ENCODE data around the gene SNX10.
"Not testable (repeated sequence)": the region's sequence is repeated elsewhere in the genome, so short reads cannot be mapped to it uniquely, and the experiment has no call there.

The SNX10 gene, protein sequence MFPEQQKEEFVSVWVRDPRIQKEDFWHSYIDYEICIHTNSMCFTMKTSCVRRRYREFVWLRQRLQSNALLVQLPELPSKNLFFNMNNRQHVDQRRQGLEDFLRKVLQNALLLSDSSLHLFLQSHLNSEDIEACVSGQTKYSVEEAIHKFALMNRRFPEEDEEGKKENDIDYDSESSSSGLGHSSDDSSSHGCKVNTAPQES

DNA sequence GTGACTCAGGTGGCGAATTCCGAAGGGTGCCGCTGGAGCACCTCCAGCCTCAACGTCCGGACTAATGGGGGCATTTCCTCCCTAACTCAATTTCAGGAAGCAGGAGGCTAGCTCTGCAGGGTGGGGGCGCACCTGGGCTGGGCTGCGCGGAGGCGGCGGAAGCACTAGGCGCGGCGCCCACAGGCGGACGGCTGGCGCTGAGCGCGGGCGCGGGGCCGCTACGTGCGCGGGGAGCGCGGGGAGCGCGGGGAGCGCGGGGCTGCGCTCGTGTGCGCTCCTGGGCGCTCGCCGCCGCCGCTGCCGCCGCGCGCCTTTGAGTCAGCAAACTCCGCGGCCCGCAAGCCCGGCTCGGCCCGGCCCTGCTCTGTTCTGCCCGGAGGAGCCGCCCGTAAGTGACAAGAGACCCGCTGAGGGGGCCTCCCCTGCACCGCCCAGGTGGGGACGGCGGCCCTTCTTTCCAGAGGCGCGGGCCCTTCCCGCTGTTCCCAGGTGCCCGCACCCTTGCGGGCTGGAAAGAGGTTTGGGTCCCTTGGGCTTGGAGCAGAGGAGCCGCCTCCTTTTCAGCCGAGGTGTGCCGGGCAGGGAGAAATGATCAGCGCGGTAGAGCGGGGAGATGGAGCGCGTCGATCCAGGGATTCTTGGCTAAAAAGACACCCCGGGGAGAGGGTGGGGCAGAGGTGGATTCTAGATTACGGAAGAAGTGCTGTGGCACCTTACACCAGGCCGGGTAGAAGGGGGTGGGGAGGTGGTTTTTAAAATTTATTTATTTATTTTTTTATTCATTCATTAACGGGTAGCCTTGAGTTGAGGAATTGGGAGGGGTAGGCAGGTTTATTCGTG lies at the start of gene SNX10:
Gene SNX10 (plus strand): TSS at position 164 of the 840 bp plus-strand sequence. CDS start 54,581 bp downstream, outside the sequence.
- no peak for DNase-seq

DNA sequence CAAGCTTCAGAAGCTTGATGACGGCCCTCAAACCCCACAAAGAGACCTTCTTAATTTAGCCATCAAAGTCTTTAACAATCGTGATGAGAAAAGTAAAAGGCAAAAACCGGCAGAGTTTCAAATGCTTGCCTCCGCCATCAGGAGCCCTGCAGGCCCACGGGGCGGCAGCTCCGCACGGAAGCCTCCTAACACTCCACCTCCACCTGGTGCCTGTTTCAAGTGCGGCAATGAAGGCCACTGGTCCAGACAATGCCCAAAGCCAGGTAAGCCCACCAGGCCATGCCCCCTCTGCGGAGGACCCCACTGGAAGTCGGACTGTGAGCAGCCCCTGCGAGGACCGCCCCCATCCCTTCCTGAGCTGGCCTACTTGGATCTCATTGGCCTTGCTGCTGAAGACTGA lies 46.5 kb upstream of the SNX10 start:
- DNase-seq = no peak

DNA sequence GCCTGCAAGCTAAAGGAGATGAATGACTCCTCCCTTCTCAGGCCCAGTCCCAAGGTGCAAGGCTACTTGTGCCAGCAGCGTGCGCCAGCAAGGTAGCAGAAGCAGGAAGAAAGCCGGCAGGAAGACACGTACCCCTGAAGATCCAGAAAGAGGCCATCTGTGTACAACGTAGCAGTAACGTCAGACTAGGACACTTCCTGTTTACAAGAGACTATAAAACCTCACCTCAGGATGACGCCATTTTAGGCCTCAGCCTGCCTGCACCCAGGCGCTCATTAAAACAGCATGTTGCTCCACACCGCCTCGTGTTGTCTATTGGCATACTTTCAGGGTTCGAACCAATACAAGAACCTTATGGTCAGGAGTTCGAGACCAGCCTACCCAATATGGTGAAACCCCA lies 41.4 kb upstream of the SNX10 start:
- DNase-seq = no peak

DNA sequence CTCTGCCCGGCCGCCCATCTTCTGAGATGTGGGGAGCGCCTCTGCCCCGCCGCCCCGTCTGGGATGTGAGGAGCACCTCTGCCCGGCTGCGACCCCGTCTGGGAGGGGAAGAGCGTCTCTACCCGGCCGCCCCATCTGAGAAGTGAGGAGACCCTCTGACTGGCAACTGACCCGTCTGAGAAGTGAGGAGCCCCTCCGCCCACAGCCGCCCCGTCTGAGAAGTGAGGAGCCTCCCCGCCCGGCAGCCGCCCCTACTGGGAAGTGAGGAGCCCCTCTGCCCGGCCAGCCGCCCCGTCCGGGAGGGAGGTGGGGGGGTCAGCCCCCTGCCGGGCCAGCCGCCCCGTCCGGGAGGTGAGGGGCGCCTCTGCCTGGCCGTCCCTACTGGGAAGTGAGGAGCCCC lies 29.8 kb upstream of the SNX10 start:
- DNase-seq = not testable (repeated sequence)

DNA sequence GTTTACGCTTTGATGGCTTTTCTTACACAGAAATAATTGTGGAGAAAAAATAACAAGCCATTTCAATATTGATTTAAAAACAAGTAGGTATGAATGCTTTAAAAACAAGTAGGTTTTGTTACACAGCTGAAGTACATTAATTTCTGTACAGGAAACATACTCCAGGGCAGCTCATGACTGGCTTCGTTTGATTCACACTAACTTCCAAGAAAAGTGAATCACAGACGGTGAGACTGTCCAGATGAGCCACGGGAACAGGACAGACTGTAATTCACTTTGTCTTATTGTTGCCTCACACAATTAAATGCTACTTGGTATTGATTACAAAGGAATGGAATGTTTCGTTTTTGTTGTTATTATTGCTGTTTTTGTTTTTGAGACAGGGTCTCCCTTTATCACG lies 26.6 kb upstream of the SNX10 start:
- DNase-seq = no peak

DNA sequence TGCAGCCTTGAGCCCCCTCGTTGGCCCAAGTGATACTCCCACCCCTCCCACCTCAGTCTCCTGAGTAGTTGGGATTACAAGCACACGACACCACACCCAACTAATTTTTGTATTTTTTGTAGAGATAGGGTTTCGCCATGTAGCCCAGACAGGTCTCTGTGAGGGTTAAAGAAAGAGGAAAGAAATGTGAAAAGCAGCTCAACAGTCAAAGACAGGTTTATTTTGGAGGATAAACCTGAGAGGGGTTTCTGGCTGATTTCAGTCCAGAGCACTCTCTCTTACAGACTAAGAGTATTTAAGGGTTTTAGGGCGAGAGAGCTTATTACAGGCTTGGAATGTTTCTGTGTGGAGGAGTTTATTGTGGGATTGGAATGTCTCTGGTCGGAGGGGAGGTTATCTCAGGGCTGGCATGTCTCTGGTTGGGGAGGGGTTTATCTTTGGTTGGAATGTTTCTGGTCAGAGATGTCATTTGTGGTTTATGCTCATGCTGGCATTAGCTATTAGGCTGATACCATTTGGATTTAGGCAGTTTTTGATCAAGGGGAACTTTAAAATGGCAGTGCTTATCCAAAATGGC lies 26.1 kb upstream of the SNX10 start:
- DNase-seq = no peak

DNA sequence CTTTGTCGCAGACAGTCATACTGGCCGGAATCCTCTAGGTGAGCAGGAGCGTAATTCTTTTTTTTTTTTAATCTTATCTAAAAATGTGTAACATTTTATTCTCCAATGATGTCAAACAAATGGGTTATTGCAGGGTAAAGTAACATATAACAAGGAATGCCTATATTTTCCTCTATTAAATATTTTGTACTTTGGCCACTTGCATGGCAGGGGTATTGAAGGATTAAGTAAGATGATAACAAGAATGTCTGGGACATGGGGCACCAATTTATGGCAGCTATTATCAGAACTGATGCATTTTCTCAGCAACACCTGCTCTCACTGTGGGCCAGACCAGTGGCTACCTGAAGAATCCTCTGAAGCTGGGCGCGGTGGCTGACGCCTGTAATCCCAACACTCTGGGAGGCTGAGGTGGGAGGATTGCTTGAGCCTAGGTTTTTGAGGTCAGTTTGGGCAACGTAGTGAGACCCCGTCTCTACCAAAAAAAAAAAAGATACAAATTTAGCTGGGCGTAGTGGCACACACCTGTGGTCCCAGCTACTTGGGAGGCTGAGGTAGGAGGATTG lies 24.0 kb upstream of the SNX10 start:
- no peak for DNase-seq

DNA sequence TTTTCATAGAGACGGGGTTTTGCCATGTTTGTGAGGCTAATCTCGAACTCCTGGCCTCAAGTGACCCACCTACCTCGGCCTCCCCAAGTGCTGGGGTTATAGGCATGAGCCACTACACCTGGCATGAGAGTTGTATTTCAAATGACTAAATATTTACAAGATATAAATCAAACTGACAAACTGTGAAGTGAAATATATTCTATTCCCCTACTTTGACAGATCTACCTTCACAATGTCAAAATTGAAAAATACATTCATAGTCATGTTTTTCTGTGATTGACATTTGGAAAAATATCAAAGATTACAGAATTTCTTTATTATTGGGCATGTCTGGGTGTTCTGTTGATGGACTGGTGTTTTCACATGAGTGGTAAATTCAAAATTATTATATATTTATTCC lies 16.4 kb upstream of the SNX10 start:
- no peak for DNase-seq

DNA sequence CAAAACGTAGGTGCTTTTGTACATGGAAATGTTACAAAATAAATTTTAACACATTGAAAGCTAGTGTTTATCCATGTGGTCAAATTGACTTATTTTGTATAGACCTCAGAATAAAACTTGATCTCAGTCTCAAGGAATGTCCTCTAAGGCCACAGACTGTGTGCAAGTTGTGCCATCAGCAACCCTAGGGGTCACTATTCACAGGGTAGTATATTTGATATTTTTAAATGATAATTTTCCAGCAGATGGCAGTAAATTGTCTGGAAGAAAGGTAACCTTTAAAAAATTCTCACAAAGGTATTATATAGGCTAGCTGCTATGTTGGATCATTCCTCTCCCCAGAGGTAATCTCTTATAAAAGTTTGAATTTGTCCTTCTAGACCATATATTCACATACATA lies 12.9 kb upstream of the SNX10 start:
- DNase-seq = no peak

DNA sequence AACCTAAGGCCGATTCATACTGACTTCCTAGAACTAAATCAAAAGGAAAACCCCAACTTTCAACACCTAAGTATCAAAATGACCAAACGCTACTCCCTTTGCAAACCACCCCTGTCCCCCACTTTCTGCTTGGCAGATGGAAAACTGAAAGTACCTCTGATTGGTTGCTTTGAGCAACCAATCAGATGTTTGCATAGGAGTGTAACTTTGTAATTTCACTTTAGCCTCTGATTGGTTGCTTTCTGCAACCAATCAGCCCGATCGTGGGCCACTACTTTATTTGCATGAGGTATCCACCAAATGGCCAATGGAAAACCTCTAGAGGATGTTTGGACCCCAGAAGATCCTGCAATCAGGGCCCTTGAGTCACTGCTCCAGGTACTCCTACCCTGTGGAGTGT lies 12.3 kb upstream of the SNX10 start:
- no peak for DNase-seq

DNA sequence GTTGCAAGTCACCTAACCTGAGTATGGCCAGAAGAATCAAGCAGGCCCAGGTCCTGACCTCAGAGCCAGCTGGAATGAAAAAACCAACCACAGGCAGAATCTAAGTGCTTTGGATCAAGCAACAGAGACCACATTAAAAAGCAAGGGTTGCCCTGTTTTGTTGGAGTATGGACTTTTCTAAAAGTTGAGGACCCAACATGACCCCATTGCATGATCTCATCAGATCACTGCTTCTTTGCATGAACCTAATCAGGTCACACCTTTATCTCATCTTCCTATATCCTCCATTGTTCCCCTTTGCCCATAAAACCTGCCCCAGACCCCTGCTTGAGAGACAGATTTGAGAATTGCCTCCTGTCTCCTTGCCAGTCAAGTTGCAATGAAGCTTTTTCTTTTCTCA lies 11.6 kb upstream of the SNX10 start:
- no peak for DNase-seq

DNA sequence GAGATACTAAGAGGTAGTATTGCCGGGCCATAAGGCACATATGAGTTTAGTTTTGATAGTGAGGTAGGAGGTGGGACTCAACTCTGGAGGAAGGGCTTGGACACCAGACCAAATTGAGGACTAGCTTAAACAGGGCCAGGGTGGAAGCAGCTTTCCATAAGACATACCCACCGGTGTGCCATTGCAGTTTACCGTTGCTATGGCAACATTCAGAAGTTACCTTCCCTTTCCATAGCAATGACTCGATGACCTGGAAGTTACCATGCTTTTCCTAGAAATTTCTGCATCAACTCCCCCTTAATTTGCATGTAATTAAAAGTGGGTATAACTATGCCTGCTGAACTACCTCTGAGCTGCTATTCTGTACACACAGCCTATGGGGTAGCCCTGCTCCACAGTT lies 10.9 kb upstream of the SNX10 start:
- DNase-seq = no peak

DNA sequence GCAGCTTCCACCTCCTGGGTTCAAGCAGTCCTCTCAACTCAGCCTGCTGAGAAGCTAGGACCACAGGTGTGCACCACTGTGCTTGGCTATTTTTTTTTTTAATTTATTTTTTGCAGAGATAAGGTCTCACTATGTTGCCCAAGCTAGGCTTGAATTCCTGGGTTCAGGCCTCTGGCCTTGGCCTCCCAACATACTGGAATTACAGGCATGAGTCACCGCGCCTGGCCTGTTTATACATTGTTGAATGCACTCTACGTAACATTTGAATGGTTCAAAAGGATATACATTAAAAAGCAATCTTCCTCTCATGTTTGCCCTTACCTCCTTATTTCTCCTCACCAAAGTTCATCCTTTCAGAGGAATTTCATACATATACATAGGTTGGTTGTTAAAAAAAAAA lies 7.2 kb upstream of the SNX10 start:
- DNase-seq = no peak

DNA sequence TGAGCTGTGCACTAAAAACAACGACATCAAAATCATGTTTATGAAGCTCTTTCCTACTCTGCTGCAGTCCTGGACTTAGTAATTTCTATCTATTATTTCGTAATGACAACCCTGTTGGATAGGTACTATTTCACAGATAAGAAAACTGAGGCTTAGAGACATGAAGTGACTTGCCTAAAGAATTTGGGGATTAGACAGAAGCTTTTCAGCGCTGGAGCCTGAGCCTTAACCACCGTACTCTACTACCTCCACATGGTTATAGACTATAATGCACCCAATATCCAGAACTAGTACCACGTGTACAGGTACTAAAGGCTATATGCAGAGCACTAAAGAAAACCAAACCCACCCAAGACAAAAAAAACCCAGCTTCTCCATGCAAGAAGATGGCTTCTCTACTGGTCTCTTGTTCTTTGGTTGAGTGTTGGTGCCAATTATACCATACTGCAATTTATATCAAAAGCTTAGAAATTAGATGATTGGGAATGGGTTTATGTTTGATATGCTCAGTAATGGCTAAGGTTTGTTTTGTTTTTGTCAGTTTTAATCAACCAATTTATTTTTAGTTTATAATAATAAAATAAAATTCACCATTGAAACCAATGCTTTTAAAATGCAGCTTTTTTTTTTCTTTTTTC lies 6.5 kb upstream of the SNX10 start:
- no peak for DNase-seq

DNA sequence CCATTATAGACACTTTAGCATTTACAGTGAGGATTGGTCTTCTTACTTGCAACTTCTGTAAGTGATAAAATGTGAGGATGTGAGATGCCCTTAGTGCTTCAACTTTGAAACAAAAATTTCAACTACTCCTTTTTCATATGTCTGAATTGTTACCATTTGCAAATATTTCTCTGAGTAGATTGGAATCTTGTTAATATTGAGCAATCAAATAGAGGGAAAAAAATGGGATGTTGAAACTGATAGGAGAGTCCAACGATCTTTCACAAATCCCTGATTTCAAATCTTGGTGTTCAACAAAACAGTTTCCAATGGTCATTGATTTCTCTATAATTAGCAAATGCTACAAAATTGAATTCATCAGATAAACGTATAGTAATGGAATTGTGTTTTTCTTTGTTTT lies 5.5 kb upstream of the SNX10 start:
- DNase-seq = no peak

DNA sequence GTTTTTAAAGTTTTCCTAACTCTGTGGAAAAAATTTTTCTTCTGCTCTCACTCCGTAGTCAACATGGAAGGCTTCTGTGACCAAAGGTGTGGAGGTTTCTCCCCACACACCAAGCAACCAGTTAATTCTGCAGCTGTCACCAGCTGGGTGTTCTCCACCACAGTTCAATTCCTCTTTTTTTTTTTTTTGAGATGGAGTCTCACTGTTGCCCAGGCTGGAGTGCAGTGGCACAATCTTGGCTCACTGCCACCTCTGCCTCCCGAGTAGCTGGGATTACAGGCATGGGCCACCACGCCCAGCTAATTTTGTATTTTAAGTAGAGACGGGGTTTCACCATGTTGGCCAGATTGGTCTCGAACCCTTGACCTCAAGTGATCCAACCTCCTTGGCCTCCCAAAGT lies 3.5 kb upstream of the SNX10 start:
- not testable (repeated sequence) for DNase-seq

DNA sequence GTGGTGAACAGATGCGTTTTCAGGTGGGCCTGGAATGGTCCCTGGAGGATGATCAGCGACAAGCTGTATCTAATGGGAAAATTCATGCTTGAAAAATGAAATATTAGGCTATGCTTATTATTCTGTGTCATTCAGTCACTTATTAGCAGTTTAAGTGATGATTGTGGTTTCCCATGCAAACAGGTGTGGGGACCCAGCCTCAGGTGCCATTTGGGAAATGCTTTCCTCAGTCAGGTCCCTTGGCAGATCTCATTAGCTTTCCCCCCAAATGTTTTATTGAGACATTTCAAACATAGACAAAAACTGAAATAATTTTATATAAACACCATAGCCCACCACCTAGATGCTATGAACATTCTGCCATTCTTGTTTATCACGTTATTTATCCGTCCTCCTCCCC lies 411 bp upstream of the SNX10 start:
- DNase-seq = no peak

DNA sequence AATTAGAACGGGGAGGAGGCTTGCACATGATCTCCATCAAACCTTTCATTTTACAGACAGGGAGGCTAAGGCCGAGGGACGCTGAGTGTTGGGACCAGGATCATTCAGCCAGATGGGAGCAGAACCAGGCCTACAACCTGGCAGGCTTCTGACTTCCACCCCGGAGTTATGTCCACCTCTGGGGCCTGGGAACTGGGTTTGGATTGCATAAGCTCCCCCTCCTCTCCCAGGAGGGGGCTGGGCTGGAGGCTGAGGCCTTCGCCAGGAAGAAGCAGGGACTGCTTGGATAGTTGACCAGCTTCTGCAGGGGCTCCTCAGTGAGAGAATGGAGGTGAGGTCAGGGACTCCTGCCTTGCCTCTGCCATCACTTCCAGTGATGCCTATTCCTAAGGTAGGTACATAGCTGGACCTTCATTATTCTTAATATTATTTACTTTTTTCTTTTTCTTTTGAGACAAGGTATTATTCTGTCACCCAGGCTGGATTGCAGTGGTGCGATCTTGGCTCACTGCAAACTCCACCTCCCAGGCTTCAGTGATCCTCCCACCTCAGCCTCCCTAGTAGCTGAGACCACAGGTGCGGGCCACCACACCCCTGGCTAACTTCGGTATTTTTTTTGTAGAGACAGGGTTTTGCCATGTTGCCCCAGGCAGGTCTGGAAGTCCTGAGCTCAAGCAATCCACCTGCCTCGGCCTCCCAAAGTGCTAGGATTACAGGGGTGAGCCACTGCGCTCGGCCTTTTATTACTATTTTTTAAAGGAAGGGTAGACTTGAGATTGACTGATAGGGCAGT lies 1.3 kb downstream of the SNX10 start:
- no peak for DNase-seq

DNA sequence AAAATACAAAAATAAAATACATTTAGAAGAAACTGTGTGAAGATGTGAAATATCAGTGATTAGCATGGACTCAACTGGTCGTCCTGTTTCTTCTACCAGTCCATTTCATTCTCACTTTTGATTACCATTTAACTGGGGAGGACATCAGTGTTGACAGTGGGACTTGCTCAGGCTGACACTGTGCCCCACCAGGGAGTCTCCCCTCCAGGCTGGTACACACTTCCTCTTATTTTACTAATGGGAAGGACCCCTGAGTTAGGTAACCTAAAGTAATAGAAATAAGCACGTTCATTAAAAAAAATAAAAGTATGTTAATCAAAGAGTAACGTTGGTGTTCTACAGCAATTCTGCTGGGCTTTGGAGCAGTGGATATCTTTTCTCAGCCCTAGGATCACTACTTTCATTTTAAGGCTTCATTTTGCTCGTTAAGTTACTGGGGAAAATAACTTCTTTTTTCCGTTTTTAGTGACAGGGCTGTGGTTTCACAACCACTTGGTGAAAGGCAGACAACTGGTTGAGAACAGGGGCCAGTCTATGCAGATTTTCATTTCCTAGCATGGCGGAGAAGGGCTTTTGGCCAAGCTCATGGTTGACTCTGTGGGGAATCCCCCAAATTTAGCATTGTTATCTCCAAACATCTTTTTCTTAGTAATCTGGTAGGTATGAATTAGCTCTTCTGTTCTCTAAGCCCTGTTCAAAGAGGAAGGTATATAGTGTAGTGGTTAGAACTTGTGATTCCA lies 2.1 kb downstream of the SNX10 start:
- DNase-seq = no peak

DNA sequence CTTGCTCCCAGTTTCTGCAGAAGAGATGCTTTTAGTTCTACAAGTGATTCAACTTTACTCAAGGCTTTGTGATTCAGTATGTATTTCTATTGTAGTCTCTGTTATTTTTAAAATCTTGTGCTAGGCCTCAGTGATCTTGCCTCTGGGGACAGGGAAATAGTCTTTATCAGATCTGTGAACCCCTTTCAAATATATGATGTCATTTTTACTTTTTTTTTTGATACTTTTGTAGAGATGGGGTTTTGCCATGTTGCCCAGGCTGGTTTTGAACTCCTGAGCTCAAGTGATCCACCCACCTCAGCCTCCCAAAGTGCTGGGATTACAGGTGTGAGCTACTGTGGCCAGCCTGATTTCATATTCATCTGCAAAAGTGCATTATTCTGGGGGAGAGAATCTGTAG lies 3.4 kb downstream of the SNX10 start:
- no peak for DNase-seq

DNA sequence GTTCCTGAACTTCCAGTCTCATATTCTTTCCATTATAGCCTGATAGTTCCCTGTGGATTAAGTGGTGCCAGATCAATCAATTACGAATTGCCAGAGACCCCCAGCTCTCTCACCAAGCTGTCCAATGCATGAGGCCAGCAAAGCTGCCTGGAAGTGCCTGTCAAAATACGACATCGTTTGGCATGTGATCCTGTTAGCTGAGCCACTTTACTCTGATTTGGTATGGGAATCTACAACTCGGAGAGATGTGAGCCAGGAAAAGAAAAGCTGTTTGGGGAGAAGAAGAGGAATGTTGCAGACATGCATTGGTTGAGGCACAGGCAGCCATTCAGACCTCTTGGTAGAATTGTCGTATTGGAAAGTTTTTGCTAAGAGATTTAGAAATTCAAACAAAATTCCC lies 3.9 kb downstream of the SNX10 start:
- no peak for DNase-seq

DNA sequence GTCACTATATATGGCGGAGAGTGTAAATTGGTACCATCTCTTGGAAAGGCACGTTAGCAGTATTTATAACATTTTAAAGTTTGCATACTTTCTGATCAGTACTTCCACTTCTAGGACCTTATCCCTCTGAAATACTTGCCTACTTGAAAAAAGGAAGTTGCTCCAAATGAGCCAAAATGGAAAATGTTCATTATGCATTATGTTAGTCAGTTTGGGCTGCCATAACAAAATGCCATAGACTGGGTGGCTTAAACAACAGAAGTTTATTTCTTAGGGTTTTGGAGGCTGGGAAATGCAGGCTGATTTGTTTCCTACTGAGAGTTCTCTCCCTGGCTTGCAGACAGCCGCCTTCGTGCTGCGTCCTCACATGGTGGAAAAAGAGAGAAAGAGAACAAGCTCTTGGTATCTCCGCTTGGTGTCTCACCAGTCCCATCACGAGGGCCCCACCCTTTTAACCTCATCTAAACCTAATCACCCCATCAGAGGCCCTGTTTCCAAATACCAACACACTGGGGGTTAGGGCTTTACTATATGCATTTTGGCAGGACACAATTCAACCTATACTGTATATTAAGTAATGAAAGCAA lies 6.9 kb downstream of the SNX10 start:
- no peak for DNase-seq
